ENCODE measurements around the gene COG7.
"Not testable (repeated sequence)": the region's sequence is repeated elsewhere in the genome, so short reads cannot be mapped to it uniquely, and the experiment has no call there.

The COG7 gene

GRCh38 chr16:23409522-23409921 is 43.5 kb downstream of the COG7 start:
- DNase-seq (ENCODE audit: low spot score), result no peak

DNA sequence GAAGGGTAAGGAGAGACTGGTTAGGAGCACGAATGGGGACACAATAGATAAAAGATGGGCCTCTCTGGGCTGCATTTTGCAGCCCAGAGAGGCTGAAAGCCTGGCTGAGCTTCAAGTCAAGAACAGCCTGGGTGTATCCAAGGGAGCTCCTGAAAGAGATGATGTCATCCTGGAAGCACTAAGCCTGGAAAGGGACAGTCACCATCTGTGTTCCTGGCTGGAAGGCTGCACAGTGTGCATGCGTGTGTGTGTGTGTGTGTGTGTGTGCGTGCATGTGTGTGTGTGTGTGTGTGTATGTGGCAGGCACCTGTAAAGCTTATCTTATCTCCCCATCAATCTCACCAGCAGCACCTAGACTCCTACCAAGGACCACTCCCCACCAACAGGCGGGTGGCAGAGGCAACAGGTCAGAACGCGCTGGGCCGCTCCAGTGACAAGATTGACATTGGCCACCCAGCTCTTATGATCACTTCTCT is 44.1 kb downstream of the COG7 start:
- DNase-seq (ENCODE audit: low spot score), result peak; percentile 90

- no peak for DNase-seq (ENCODE audit: low spot score)
Observed at GRCh38 chr16:23408242-23408822, 44.7 kb downstream of the COG7 start.

DNA sequence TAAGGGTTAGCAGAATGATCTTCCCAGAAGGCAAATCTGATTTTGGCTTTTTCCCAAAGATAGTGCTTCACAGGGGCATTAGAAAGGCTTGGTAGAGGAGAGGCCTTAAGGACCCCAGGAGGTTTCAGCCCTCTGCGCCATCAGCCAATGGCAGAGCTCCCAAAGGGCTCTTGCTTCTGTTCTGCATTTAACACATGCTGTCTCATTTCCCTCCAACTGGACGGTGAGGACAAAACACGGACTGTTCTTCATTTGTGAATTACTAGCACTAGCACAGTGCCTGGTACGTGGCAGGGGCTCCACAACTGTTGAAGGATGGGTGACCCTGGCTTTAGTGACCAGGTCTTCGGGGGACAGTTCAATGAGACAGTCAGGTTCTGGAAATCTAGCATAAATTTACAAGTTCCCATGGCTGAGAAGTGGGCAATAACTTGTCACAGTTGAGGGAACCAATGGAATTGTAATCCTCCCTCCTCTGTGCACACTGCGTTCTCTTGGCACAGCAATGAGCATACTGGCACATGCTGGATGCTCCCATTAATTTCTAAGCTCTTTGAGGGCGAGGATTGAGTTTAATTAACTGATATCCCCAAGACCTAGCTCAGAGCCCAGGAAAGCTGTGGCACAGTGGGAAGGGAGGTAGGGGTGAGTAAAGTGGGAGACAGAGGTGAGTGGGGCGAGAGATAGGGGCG is 45.4 kb downstream of the COG7 start:
- DNase-seq (ENCODE audit: low spot score), result no peak

GRCh38 chr16:23406546-23407240 is 46.3 kb downstream of the COG7 start:
- no peak for DNase-seq (ENCODE audit: low spot score)

DNA sequence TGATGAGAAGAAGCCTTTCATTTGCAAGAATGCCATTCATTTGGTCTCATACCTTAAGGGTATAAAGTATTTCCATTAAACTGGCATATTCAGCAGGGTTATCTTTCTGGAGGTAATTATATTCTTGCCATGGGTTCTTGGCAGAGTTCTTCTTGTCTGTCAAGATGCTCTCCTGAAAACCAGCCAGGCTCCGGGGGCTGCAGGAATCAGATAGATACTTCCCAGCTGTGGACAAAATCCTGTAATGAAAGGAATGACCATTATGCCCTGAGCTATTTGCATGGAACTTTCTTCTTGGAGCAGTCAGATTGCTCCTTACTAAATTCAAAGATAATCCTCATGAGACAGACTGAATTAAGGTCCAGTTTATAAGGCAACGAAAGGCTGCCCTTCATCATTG is 47.0 kb downstream of the COG7 start:
- no peak for DNase-seq (ENCODE audit: low spot score)

GRCh38 chr16:23403547-23403946 is 49.4 kb downstream of the COG7 start:
- DNase-seq (ENCODE audit: low spot score), result no peak

DNA sequence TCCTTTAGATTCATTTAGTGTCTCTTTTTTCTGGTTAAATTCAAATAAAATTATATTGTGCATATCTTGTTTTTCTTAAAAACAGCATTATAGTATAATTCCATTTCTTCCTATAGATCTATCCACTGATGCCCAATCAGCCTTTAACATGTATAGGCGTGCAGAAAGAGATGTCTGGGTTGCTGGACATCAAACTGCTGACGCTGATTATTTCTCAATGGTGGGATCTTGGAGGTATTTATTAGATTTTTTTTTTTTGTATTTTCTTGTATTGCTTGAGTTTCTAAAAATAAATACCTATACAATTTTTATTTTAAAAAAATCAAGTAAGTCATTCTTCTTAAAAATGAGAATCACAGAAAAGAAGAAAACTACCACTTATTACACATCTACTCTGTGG is 50.9 kb downstream of the COG7 start:
- DNase-seq (ENCODE audit: low spot score), result no peak

DNA sequence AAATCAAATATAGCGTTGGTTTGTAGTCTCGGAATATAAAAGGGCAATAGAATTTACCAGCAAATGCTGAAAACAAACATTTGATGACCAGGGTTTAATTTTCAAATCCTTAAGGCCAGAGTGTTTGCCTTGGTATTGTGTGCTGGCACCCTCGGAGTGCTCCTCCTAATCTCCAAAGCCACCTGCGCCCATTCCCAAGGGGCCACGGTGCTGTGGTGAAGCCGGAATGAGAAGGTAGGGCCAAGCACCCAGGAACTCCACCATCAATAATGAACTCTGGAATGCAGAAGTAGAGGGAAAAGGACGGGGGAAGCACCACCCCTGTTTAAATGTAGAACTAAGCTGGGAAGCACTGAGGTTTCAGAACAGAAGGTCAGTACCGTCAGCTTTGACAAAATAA is 51.9 kb downstream of the COG7 start:
- DNase-seq (ENCODE audit: low spot score), result no peak

- not testable (repeated sequence) for DNase-seq (ENCODE audit: low spot score)
Observed at GRCh38 chr16:23400447-23400846, 52.5 kb downstream of the COG7 start.

- DNase-seq (ENCODE audit: low spot score), result no peak
Observed at GRCh38 chr16:23398987-23399805, 53.8 kb downstream of the COG7 start.

DNA sequence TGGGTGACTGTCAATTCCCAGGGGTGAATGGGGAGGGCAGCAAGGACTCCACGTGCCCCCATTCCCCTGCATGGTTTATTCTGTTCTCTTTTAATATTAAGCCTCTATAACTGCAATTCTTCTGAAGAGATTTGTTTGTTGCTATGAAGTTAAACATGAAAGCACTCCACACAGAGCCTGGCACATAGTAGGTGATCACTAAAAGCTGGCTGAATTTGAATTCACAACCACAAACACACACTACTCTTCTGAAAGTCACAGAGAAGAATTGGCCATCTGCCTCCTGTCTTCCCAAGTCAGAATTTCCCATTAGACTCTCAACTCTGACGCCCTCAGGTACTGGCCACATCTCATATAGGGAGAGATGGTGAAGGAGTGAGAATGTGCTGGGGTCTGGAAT is 55.5 kb downstream of the COG7 start:
- no peak for DNase-seq (ENCODE audit: low spot score)

DNA sequence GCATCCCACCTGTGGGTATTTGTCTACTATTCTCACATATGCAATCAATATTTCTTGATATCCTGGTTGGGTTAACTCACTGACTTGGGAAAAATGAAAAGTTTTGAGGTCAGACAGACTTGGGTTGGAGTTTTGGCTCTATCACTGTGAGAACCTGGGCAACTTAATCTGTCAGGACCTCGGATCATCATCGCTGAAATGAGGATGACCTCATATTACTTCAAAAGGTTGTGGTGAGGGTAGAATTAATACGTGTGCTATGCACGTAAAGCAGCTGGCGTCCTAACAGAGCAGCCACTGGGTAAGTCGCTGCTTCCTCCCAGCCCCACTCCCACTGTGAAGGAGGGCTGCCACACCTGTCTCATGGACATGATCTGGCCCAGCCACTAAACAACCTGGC is 57.3 kb downstream of the COG7 start:
- DNase-seq (ENCODE audit: low spot score), result no peak

DNA sequence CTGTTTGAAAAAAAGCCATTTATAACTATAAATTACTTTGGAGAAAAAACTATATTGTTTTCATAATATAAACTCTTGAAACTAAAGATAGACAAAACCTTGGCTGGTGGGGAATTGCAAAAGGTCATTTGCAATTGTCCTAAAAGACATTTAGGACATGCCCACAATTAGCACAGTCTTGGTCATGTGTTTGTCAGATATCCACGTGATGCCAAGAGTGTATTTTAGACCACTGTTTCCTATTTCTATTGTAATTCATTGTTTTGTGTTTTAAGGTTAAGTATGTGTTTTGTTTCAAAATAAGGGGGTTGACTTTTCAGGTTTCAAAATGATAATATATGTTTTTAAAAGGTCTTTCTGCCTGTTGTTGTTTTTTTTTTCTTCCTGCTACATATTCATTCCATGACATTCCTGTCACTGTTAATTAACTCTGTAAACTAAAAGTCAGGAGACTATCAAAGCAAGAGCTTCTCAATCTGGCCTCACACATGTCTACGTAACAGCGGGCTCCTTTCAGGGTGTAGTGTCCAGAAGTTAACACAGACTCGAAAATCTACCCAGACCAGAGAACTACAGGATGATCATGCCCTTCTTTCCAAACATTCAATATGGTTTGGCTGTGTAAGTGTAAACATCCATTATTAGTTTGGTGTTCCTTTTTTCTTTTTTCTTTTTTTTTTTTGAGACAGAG is 58.7 kb downstream of the COG7 start:
- no peak for DNase-seq (ENCODE audit: low spot score)

DNA sequence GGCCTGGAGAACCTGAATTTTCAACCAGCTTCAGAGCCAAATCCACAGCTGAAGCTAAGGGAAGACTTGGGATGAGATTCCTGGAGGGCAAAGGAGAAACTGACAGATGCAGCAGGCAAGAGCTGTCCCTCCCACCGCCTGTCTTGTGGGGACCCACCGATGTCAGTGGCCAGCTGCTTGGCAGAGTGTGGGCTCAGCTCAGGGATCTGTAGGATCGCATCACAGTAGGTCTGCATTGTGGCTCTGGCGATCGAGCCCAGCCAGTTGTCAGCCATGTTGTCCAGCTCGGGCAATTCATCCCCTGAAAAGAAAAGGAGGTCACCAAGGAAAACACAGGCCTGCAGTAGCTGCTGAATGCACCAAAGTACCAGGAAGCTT is 60.8 kb downstream of the COG7 start:
- DNase-seq (ENCODE audit: low spot score), result no peak

- DNase-seq (ENCODE audit: low spot score), result no peak
Observed at GRCh38 chr16:23391381-23392222, 61.4 kb downstream of the COG7 start.

DNA sequence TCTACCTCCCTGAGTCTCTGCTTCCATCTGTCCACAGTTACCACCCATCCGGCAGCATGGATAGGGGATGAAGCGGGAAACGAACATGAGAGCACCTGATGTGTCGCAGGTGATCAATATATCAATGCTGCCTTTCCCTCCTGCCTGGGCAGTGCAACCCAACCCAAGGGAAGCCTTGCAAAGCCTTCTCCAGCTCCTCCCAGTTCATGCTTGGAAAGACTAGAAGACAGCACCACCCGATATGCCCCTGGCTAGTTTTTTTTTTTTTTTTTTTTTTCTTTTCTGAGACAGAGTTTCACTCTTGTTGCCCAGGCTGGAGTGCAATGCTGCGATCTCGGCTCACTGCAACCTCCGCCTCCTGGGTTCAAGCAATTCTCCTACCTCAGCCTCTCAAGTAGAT is 63.1 kb downstream of the COG7 start:
- DNase-seq (ENCODE audit: low spot score), result not testable (repeated sequence)

- no peak for DNase-seq (ENCODE audit: low spot score)
Observed at GRCh38 chr16:23389201-23389600, 63.8 kb downstream of the COG7 start.

DNA sequence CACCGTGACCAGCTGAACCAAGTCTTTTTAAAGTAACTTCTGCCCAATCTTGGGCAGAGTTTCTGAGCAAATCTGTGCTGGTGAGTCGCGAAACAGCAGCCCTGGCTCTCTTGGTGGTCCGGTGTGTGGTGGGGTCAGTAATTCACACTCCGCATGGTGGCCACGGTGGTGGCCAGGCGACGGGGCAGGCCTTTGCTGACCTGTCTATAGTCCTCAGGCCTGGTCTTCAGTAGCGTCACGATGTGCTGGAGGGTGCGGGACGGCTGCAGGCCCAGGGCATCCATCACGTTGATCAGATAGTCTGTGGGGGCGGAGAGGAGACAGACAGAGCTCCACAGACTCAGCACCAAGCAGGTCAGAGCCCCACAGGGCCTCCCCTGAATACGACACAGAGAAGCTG is 64.2 kb downstream of the COG7 start:
- no peak for DNase-seq (ENCODE audit: low spot score)

DNA sequence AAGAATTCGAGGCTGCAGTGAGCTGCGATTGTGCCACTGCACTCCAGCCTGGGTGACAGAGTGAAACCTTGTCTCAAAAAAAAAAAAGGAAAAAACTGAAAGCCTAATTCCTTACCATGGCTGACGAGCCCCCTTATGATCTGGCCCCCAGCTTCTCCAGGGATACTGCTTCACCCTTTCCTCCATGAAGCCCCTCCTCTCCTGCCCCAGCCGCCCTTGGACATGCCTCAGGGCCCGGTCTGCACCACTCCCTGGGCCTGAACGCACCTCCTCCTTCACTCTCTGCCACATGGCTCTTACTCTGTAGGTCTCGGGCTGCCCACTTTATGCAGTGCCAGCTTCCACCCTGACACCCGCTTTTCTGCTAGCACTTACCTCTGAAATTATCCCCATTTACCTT is 65.3 kb downstream of the COG7 start:
- DNase-seq (ENCODE audit: low spot score), result no peak

DNA sequence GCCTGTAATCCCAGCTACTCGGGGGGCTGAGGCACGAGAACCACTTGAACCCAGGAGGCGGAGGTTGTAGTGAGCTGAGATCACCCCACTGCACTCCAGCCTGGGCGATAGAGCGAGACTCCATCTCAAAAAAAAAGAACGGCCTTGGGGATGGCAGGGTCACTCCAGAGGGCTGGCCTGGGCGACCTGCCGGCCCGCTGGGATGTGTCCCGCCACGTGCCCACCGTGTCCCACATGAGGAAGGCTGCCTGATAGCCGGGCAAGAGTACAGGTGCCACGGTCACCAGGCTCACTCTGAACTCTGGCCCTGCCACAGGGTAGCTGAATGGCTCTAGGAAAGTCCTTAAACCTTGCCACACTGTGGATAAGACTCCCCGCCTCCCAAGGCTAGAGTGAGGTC is 67.5 kb downstream of the COG7 start:
- no peak for DNase-seq (ENCODE audit: low spot score)
